GM21528 (cell line): ENCODE measurements around the gene TRIM45.
"Not testable (repeated sequence)": the region's sequence is repeated elsewhere in the genome, so short reads cannot be mapped to it uniquely, and the experiment has no call there.

Experiments
- ATAC-seq: cut with Tn5 transposase; IDR thresholded peaks from one replicate; pipeline ENCODE4 v1.9.1; 2021; ENCODE audit warnings: mild to moderate bottlenecking, moderate library complexity; ENCODE audit not compliant: unreplicated experiment, low FRiP score

The TRIM45 gene

DNA sequence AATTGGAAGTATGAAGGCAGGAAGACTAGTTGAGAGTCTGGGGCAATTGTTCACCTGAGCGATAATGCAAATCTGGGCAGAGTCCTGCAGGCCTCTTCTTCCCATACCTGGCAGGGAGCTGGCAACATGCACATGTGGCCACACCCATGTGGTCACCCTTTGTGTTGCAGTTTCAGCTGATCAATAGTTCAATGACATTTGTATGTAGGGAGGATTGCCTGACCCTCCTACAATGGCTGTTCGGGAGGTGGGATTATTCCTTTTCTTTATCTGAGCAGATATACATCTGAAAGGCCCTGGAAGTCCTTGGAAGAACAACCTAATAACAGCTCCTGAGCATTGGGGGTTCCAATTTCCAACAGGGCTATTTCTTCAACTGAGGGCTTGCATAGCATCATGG lies 15.2 kb upstream of the TRIM45 start:
- ATAC-seq: no peak

- no peak for ATAC-seq
Observed at GRCh38 chr1:117135329-117135728, 13.8 kb upstream of the TRIM45 start.

DNA sequence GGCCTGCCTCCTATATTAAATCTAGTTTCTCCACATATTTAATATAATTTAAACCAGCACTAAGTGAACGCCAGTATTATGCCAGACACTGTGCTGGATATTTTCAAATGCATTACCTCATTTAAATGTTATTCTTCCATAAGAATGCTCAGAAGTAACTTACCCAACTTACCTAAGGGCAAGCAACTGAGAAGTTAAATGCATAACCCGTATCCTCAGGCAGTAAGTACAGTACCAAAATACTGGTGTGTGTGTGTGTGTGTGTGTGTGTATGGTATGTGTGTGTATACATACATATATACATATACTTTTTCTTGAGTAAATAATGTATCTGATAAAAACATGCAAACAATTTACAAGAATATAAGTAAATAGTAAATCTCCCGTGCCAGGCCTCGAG lies 9.0 kb upstream of the TRIM45 start:
- no peak for ATAC-seq

DNA sequence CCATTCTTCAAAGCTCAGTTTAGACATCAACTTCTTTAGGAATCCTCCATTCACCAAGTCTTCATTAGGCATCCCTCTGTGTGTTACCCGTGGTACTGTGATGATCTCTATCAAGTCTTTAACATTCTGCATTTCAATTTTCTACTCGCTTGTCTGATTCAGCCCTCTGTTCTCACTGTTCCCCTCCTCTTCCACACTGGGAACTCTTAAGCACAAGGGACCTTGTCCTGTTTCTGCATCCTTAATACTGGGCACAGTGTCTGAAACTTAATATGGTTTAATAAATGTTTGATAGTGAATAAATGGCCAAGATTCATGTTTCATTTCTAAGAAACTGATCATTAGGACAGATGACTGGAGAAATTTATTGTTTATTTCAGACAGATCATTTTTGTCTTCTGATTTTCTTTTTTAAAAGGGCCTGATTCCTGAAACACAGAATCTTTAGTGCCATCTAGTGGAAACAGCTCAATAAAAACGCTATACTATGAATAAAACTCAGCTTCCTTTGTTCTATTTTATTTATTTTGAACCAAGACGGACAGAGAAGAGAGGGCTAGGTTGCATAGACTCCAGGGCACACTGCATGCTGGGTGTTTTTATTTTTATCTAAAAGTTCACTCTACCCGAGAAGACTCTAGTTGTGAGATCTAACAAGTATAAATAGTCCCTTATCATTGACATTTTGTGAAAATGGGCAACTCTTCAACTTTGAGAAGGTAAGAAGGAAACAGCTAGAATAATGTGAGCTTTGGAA lies 7.0 kb upstream of the TRIM45 start:
- ATAC-seq: no peak

DNA sequence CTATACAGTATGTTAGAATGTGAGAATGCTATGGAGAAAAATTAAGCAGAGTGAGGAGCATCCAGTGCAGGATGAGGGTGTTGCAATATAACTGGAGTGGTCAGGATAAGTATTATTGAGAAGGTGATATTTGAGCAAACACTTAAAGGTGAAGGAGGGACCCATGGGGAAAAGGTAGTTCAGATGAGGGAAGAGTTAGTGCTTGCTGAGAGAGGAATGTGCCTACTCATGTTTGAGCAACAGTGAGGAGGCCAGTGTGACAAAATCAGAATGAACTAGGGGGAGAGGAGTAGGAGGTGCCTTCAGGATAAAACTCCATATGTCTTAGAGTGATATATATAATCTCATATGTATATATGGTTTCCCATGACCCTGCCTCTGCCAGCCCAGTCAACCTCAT lies 6.2 kb upstream of the TRIM45 start:
- ATAC-seq: no peak

GRCh38 chr1:117124661-117125060 lies 3.1 kb upstream of the TRIM45 start:
- no peak for ATAC-seq

- ATAC-seq: no peak
Observed at GRCh38 chr1:117123274-117123673, 1.7 kb upstream of the TRIM45 start.

- ATAC-seq: no peak
Observed at GRCh38 chr1:117122330-117123025, 929 bp upstream of the TRIM45 start.

GRCh38 chr1:117120774-117121588 lies 568 bp downstream of the TRIM45 start:
- ATAC-seq: peak; percentile 19

DNA sequence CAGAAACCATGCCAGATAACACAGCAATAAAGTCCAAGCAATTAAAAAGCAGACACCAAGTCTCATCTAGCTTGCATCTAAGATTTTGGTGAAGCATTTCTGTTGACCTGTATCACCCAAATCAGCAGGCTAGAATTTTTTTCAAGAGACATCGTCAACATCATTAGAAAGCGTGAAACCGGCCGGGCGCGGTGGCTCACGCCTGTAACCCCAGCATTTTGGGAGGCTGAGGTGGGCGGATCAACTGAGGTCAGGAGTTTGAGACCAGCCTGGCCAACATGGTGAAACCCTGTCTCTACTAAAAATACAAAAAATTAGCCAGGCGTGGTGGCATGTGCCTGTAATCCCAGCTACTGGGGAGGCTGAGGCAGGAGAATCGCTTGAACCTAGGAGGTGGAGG lies 2.4 kb downstream of the TRIM45 start:
- not testable (repeated sequence) for ATAC-seq

DNA sequence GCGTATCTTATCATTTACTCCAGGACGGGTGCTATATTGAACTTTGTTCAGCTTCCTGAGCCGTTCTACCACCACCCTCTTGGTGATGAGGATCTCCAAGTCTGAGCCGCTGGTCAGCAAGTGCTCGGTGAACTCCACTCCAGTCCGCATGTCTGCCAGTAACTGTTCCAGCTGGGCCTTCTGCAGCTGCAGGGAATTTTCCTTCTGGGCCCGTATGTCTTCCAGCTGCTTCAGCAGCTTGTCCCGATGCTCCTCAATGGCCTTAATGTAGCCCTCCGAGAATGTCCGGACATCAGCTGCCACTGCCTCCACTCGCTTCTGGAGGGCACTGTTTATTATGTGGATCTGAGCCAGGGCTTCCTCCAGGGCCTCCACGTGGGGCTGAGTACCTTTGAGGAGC lies 3.4 kb downstream of the TRIM45 start:
- ATAC-seq: no peak

GRCh38 chr1:117117697-117118096 lies 3.9 kb downstream of the TRIM45 start:
- ATAC-seq: no peak

- no peak for ATAC-seq
Observed at GRCh38 chr1:117116784-117117130, 4.8 kb downstream of the TRIM45 start.

DNA sequence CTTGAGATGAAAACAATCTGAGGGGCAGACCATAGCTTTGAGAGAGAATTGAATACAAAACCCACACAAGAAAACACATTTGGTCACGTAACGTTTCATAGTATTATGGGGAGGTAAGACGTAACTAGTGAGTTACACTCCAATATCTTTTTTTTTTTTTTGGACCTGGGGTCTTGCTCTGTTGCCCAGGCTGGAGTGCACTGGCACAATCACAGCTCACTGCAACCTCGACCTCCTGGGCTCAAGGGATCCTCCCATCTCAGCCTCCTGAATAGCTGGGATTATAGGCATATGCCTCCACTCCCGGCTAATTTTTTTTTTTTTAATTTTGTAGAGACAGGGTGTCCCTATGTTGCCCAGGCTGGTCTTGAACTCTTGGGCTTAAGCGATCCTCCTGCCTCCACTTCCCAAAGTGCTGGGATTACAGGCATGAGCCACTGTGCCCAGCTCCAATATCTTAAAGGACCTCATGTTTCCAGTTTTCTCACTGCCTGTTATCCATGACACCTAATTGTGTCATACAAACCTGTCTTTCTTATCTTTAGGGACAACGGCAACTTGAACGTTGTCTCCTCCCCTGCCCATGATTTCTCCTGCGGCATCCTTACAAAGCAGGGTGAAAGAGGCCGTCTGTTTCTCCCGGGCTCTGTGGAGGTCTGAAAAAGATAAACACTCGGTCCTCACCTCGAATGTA lies 5.3 kb downstream of the TRIM45 start:
- no peak for ATAC-seq

- ATAC-seq: no peak
Observed at GRCh38 chr1:117114877-117115276, 6.7 kb downstream of the TRIM45 start.

GRCh38 chr1:117113199-117113598 lies 8.3 kb downstream of the TRIM45 start:
- ATAC-seq: no peak

- no peak for ATAC-seq
Observed at GRCh38 chr1:117112047-117112717, 9.4 kb downstream of the TRIM45 start.

DNA sequence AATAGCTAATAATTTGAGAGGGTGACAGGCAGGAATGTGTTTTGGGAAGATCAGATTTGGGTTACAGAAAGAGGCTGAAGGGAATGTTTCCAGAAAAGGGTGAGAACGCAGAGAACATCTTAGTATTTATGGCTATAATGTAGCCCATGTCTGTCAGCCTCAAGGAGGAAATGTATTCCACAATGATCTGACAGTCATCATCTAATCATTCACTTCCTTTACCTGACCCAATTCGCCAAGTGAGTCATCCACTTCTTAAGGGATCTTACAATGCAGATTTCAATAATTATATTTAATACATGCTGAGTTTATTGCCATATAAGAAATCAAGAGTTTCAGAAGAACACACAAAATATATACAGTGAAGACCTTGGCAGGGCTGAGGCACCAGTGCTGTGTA lies 10.8 kb downstream of the TRIM45 start:
- no peak for ATAC-seq

- ATAC-seq: no peak
Observed at GRCh38 chr1:117107364-117107763, 14.2 kb downstream of the TRIM45 start.

DNA sequence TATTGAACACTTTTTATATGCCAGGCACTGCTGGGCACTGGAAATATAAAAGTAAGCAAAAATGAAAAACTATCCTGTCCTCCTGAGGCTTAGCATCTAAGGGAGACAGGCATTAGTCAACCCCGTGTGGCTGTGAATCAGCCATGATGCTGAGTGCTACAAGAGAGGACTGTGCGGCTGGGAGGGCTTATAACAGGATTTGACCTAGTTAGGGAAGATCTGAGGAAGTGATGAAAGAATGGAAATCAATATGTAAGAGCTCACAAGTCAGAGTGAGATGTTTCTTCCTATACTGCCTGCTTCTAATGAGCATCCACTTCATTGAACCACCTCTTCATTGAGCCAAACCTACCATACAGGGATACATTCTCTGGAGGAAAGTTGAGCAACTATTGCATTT lies 15.1 kb downstream of the TRIM45 start:
- ATAC-seq: no peak
